SU-DHL-6 (cell line): ENCODE results near the gene ATP13A2.

Experiments
- EZH2phosphoT487 ChIP-seq: fragments of 200-600 bp; sonication (generic), shearing (Covaris generic); conservative IDR thresholded peaks from 2 replicates; pipeline ENCODE4 v1.6.1; 2018; ENCODE audit warnings: mild to moderate bottlenecking, antibody characterized with exemption, low read length, moderate library complexity, mixed read lengths
- TF ChIP-seq, protein P1 (sequence below): fragments of 200-600 bp; sonication (generic); IDR thresholded peaks from one replicate; pipeline ENCODE4 v1.5.1; 2017; ENCODE audit warnings: antibody characterized with exemption, mild to moderate bottlenecking, low read length, moderate library complexity; ENCODE audit not compliant: insufficient read depth, poor library complexity, severe bottlenecking

DNA sequence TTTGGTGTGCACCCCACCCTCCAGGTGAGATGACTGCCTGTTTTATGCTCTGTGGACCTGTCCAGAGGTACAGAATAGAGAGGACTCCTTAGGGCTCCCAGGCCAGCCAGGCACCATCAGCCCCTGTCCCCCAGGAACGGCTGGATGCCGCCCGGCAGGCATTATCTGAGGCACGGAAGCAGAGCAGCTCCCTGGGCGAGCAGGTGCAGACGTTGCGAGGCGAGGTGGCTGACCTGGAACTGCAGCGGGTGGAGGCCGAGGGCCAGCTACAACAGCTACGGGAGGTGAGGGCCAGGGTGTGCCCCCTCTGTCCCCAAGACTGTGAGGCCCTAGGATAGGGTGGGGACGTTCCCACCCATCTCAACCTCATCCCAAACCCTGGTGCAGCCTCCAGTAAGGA is 42.1 kb downstream of the ATP13A2 start:
- TF ChIP-seq, protein P1, sequence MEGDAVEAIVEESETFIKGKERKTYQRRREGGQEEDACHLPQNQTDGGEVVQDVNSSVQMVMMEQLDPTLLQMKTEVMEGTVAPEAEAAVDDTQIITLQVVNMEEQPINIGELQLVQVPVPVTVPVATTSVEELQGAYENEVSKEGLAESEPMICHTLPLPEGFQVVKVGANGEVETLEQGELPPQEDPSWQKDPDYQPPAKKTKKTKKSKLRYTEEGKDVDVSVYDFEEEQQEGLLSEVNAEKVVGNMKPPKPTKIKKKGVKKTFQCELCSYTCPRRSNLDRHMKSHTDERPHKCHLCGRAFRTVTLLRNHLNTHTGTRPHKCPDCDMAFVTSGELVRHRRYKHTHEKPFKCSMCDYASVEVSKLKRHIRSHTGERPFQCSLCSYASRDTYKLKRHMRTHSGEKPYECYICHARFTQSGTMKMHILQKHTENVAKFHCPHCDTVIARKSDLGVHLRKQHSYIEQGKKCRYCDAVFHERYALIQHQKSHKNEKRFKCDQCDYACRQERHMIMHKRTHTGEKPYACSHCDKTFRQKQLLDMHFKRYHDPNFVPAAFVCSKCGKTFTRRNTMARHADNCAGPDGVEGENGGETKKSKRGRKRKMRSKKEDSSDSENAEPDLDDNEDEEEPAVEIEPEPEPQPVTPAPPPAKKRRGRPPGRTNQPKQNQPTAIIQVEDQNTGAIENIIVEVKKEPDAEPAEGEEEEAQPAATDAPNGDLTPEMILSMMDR: no peak
- TF ChIP-seq EZH2phosphoT487: no peak
